Measurements from ENCODE around the gene PALLD. TPM values are rescaled to one million over a fixed set of nuclear protein-coding genes. Genes with fewer than 3 reads are reported as not detected.

PALLD gene
- polyA plus RNA-seq, 1 donor from 2014 or later = 20.5 TPM

GRCh38 chr4:168907119-168907698 is 410.4 kb downstream of the PALLD start:
- Histone ChIP-seq H3K27me3 (ENCODE audit: insufficient read depth, low read depth, low read length) (no peaks in the 10 kb centered on the region), H3K27ac (ENCODE audit: low read length) (no peak overlapping the region), H3K4me2 (ENCODE audit: low read length) (no peak overlapping the region), H3K9me3 (ENCODE audit: low read length) (no peaks in the 10 kb centered on the region), H3K4me3 (ENCODE audit: low read length) (no peak overlapping the region), H3K36me3 (ENCODE audit: insufficient read depth, low read length) (peaks cover 6% of the 10 kb centered on the region), H3K79me2 (replicated peaks; ENCODE audit: insufficient read depth, low read length) (no peaks in the 10 kb centered on the region), H3K9me2 (ENCODE audit: insufficient read depth, low read length) (no peaks in the 10 kb centered on the region), H3K9ac (ENCODE audit: low read length) (no peak overlapping the region), H2AFZ (ENCODE audit: low read depth, low read length) (no peak overlapping the region), H4K20me1 (ENCODE audit: insufficient read depth) (no peaks in the 10 kb centered on the region), H3F3A (ENCODE audit: insufficient read depth, low read length, poor library complexity, severe bottlenecking) (no peaks in the 10 kb centered on the region)
- TF ChIP-seq REST (IDR thresholded peaks at IDR 0.05; ENCODE audit: borderline replicate concordance) = no peak
- TF ChIP-seq EP300 (conservative IDR thresholded peaks at IDR 0.05; ENCODE audit: poor library complexity, severe bottlenecking) = no peak
- TF ChIP-seq RAD21 (conservative IDR thresholded peaks at IDR 0.05) = no peak
- TF ChIP-seq MXI1 (conservative IDR thresholded peaks at IDR 0.05; ENCODE audit: poor library complexity, severe bottlenecking) = no peak

- Histone ChIP-seq H3K4me2 (ENCODE audit: low read length) (no peak overlapping the region), H3K9ac (ENCODE audit: low read length) (no peak overlapping the region), H3K27ac (ENCODE audit: low read length) (no peak overlapping the region), H3K27me3 (ENCODE audit: insufficient read depth, low read depth, low read length) (no peaks in the 10 kb centered on the region), H3K79me2 (replicated peaks; ENCODE audit: insufficient read depth, low read length) (no peaks in the 10 kb centered on the region), H3K9me3 (ENCODE audit: low read length) (no peaks in the 10 kb centered on the region), H3K9me2 (ENCODE audit: insufficient read depth, low read length) (no peaks in the 10 kb centered on the region), H3K36me3 (ENCODE audit: insufficient read depth, low read length) (peaks cover 6% of the 10 kb centered on the region), H3F3A (ENCODE audit: insufficient read depth, low read length, poor library complexity, severe bottlenecking) (no peaks in the 10 kb centered on the region), H4K20me1 (ENCODE audit: insufficient read depth) (no peaks in the 10 kb centered on the region), H3K4me3 (ENCODE audit: low read length) (no peak overlapping the region), H2AFZ (ENCODE audit: low read depth, low read length) (no peak overlapping the region)
- TF ChIP-seq TAF1 (IDR thresholded peaks at IDR 0.05; ENCODE audit: low read depth) (no peak), CTCF (IDR thresholded peaks at IDR 0.05; ENCODE audit: poor library complexity, severe bottlenecking) (no peak), REST (IDR thresholded peaks at IDR 0.05; ENCODE audit: borderline replicate concordance) (no peak), SMC3 (conservative IDR thresholded peaks at IDR 0.05; ENCODE audit: poor library complexity) (no peak), EZH2 (IDR thresholded peaks at IDR 0.05; ENCODE audit: borderline replicate concordance, insufficient read depth, low read length, poor library complexity, severe bottlenecking) (no peak), EP300 (conservative IDR thresholded peaks at IDR 0.05; ENCODE audit: poor library complexity, severe bottlenecking) (no peak), MXI1 (conservative IDR thresholded peaks at IDR 0.05; ENCODE audit: poor library complexity, severe bottlenecking) (no peak), POLR2AphosphoS5 (IDR thresholded peaks at IDR 0.05) (no peak), RAD21 (conservative IDR thresholded peaks at IDR 0.05) (no peak)
Measured at GRCh38 chr4:168908093-168908492, 411.2 kb downstream of the PALLD start.
